B cell (primary cell): Measurements from ENCODE around the gene REC8. TPM values are rescaled to one million over a fixed set of nuclear protein-coding genes. Genes with fewer than 3 reads are reported as not detected.

Source experiments
- ATAC-seq: fragments of 200-7000 bp; cut with Tn5 transposase; one replicate; pipeline ENCODE4 v1.10.0; 2021; ENCODE audit warnings: low read depth, mild to moderate bottlenecking, moderate number of reproducible peaks, moderate library complexity
- CTCF ChIA-PET: fragments of 350-600 bp; sonication (Branson Sonifier 250); formaldehyde crosslinking; loops from one replicate; lab custom pipeline; 2021; ENCODE audit warnings: antibody characterized with exemption, inconsistent platforms; lab: Charles Lee
- POLR2A ChIA-PET: fragments of 350-600 bp; sonication (Branson Sonifier 250); formaldehyde crosslinking; loops from one replicate; lab custom pipeline; 2021; ENCODE audit warnings: antibody characterized with exemption; lab: Charles Lee
- DNase-seq: peaks from one replicate; pipeline ENCODE4 v3.0.0; 2013
- H2AFZ ChIP-seq: 2 replicates; pipeline ENCODE4 v1.6.1; 2012; ENCODE audit warnings: mild to moderate bottlenecking, low read depth, low read length; ENCODE audit not compliant: insufficient read depth, poor library complexity, severe bottlenecking
- H3K27ac ChIP-seq, 2 donors: 1 replicate in 1 of 2; 2 replicates in 1 of 2; pipeline ENCODE4 v1.5.1; 2012 to 2013; ENCODE audit warnings: low read length in 2 of 2, mild to moderate bottlenecking in 2 of 2, moderate library complexity in 1 of 2
- H3K27me3 ChIP-seq, 4 experiments: fragments of 200-600 bp in 1 of 4; sonication (generic) in 1 of 4; replicated peaks in 1 of 4; 1 replicate in 2 of 4; 2 replicates in 2 of 4; pipeline versions ENCODE4 v1.6.1 to v1.7.0; 2013 to 2016; ENCODE audit warnings: low read length in 3 of 4, mild to moderate bottlenecking in 2 of 4, mixed read lengths in 1 of 4, moderate library complexity in 1 of 4; ENCODE audit not compliant: insufficient read depth in 4 of 4, control insufficient read depth in 3 of 4; ENCODE audit errors: control extremely low read depth in 1 of 4
- H3K36me3 ChIP-seq, 2 experiments: replicated peaks in 1 of 2; 1 replicate in 1 of 2; 2 replicates in 1 of 2; pipeline versions ENCODE4 v1.6.1 to v1.7.1; 2013; ENCODE audit warnings: low read length in 1 of 2; ENCODE audit not compliant: insufficient read depth in 2 of 2, control insufficient read depth in 1 of 2; ENCODE audit errors: control extremely low read depth in 1 of 2, extremely low read depth in 1 of 2
- H3K4me1 ChIP-seq, 2 donors: fragments of 200-600 bp in 1 of 2; sonication (generic) in 1 of 2; 1 replicate in 1 of 2; 2 replicates in 1 of 2; pipeline versions ENCODE4 v1.5.1 to v1.6.1; 2013 to 2017; ENCODE audit warnings: low read length in 2 of 2; ENCODE audit not compliant: control insufficient read depth in 2 of 2, insufficient read depth in 2 of 2
- H3K4me2 ChIP-seq: replicated peaks from 2 replicates; pipeline ENCODE3; 2012; ENCODE audit warnings: mild to moderate bottlenecking, low read depth, low read length; ENCODE audit not compliant: poor library complexity, severe bottlenecking
- H3K4me3 ChIP-seq, 5 experiments: fragments of 200-600 bp in 1 of 5; sonication (generic) in 1 of 5; 1 replicate in 3 of 5; 2 replicates in 2 of 5; pipeline versions ENCODE4 v1.5.1 to v1.7.0; 2011 to 2016; ENCODE audit warnings: low read length in 4 of 5, mild to moderate bottlenecking in 4 of 5, low read depth in 2 of 5, control low read depth in 1 of 5, moderate library complexity in 1 of 5; ENCODE audit not compliant: insufficient read depth in 1 of 5; ENCODE audit errors: control extremely low read depth in 1 of 5, extremely low read depth in 1 of 5
- H3K79me2 ChIP-seq: fragments of 200-600 bp; sonication (generic); one replicate; pipeline ENCODE4 v1.6.0; 2016; ENCODE audit warnings: low read length; ENCODE audit not compliant: control insufficient read depth, insufficient read depth
- H3K9ac ChIP-seq: fragments of 200-600 bp; sonication (generic); 2 replicates; pipeline ENCODE4 v1.6.1; 2017; ENCODE audit warnings: mild to moderate bottlenecking, low read length, moderate library complexity
- H3K9me3 ChIP-seq, 3 donors: one replicate each; pipeline versions ENCODE4 v1.6.1 to v1.7.1; 2013; ENCODE audit warnings: low read length in 2 of 3; ENCODE audit not compliant: control insufficient read depth in 2 of 3, insufficient read depth in 1 of 3; ENCODE audit errors: control extremely low read depth in 1 of 3
- H4K20me1 ChIP-seq: 2 replicates; pipeline ENCODE4 v1.6.0; 2012; ENCODE audit warnings: mild to moderate bottlenecking, low read length; ENCODE audit not compliant: insufficient read depth, control insufficient read depth, poor library complexity, severe bottlenecking
- H3K27ac Mint-ChIP-seq: one replicate; pipeline ENCODE4 v1.8.0; 2021; ENCODE audit warnings: mixed read lengths
- H3K27me3 Mint-ChIP-seq: one replicate; pipeline ENCODE4 v1.8.0; 2021; ENCODE audit warnings: mixed read lengths
- H3K4me1 Mint-ChIP-seq: one replicate; pipeline ENCODE4 v1.8.0; 2021; ENCODE audit warnings: mixed read lengths
- H3K4me3 Mint-ChIP-seq: one replicate; pipeline ENCODE4 v1.8.0; 2021; ENCODE audit warnings: mixed read lengths
- H3K9me3 Mint-ChIP-seq: one replicate; pipeline ENCODE4 v1.8.0; 2022; ENCODE audit warnings: mixed read lengths; ENCODE audit not compliant: insufficient read depth
- CTCF ChIP-seq: fragments of 200-600 bp; IDR thresholded peaks from one replicate; pipeline ENCODE4 v1.8.0; 2022; ENCODE audit warnings: antibody characterized with exemption, mild to moderate bottlenecking
- EZH2 ChIP-seq: IDR thresholded peaks from 2 replicates; pipeline ENCODE4 v1.6.1; 2012; ENCODE audit warnings: borderline replicate concordance, low read depth, mild to moderate bottlenecking, moderate library complexity, low read length; ENCODE audit not compliant: insufficient read depth, poor library complexity, severe bottlenecking
- WGBS: methylation state at CpG from one replicate; pipeline ENCODE4 v1.1.5; 2013; ENCODE audit warnings: missing lambda C conversion rate; ENCODE audit not compliant: insufficient coverage; 5-methylcytosine and 5-hydroxymethylcytosine counted together
- intact Hi-C: fragments of 100-400 bp; cut with micrococcal nuclease; formaldehyde crosslinking; loops from one replicate; pipeline ENCODE4 v1.10.0; 2022
- polyA plus RNA-seq: library from polyadenylated mRNA; depleted of rRNA; stranded (reverse); fragments of >200 nt; gene quantifications from 2 replicates; pipeline ENCODE4 v1.2.3, GENCODE V29; 2012
- total RNA-seq, 2 donors: library from RNA; stranded (reverse); fragments of 120-200 nt in 1 of 2; gene quantifications; 1 replicate in 1 of 2; 2 replicates in 1 of 2; pipeline versions ENCODE4 v1.2.3 to v1.2.4, GENCODE V29; 2013 to 2022

REC8 gene
- total and polyA plus RNA-seq, 2 donors (not counting 1 experiment from before 2014, with no cell fraction given) = 34.0 to 62.1 TPM

GRCh38 chr14:24133735-24134134 is 38.1 kb upstream of the REC8 start:
- no peak overlapping the region for H3K27ac Mint-ChIP-seq
- no peak for ATAC-seq
- Histone ChIP-seq H2AFZ (no peak overlapping the region), H3K36me3 (peaks cover 0 to 17% of the 10 kb centered on the region in 2 experiments), H3K4me3 (no peak overlapping the region), H3K4me1 (peaks cover 28 to 29% of the 10 kb centered on the region in 2 donors), H3K27me3 (no peaks in the 10 kb centered on the region), H3K27ac (no peak overlapping the region), H3K9ac (no peak overlapping the region), H3K4me2 (no peak overlapping the region), H3K79me2 (peaks cover 35% of the 10 kb centered on the region), H4K20me1 (peaks cover 11% of the 10 kb centered on the region), H3K9me3 (no peaks in the 10 kb centered on the region)
- TF ChIP-seq EZH2 = no peak
- no peak for TF ChIP-seq CTCF
- intact Hi-C loops = no loop called here
- H3K4me3 Mint-ChIP-seq = no peak overlapping the region
- DNase-seq = no peak
- no peaks in the 10 kb centered on the region for H3K9me3 Mint-ChIP-seq
- CTCF ChIA-PET = interaction anchor here (0.7 to 3.0 kb wide), 5 partner anchors 17 to 28 kb away, joined by 3 to 12 read pairs (median 6); partner anchors contain the start of genes IRF9 and NRL
- peaks cover 37% of the 10 kb centered on the region for H3K4me1 Mint-ChIP-seq
- POLR2A ChIA-PET = interaction anchor here (1.3 kb wide), 2 partner anchors 18 to 20 kb away, joined by 3 to 10 read pairs; no protein-coding TSS in a partner anchor
- WGBS = no CpG with 5 or more reads among the region's 1 CpG
- H3K27me3 Mint-ChIP-seq = no peaks in the 10 kb centered on the region

- intact Hi-C loops = no loop called here
- Mint-ChIP-seq H3K27ac (peak overlapping the region; percentile 94), H3K9me3 (no peaks in the 10 kb centered on the region), H3K27me3 (no peaks in the 10 kb centered on the region), H3K4me1 (peaks cover 52% of the 10 kb centered on the region), H3K4me3 (peak overlapping the region; percentile 91)
- ChIA-PET POLR2A (interaction anchor here (0.5 to 3.3 kb wide), 17 partner anchors 11 to 295 kb away, joined by 3 to 49 read pairs (median 4); partner anchors contain the start of genes CHMP4A, DCAF11, IPO4 and IRF9), CTCF (interaction anchor here (1.0 to 4.6 kb wide), 10 partner anchors 8 to 198 kb away, joined by 3 to 43 read pairs (median 6); partner anchors contain the start of genes DCAF11, IRF9, MDP1 and NRL)
- 5% methylated on average over 9 of the region's 9 CpGs for WGBS
- H3K9me3 ChIP-seq = no peaks in the 10 kb centered on the region
- ATAC-seq (no peak), DNase-seq (no peak)
- no peaks in the 10 kb centered on the region for H3K27me3 ChIP-seq
- H4K20me1 ChIP-seq = peaks cover 11% of the 10 kb centered on the region
- H2AFZ ChIP-seq = peak overlapping the region; percentile 96
- H3K9ac ChIP-seq = peak overlapping the region; percentile 97
- H3K36me3 ChIP-seq = peaks cover 0 to 27% of the 10 kb centered on the region in 2 experiments
- peak overlapping the region; percentile 90 for H3K4me2 ChIP-seq
- peak overlapping the region in 4 of 5 experiments; percentile 65 to 96 (median 80) for H3K4me3 ChIP-seq
- TF ChIP-seq CTCF = no peak
- TF ChIP-seq EZH2 = no peak
- H3K4me1 ChIP-seq = peaks cover 29 to 39% of the 10 kb centered on the region in 2 donors
- H3K79me2 ChIP-seq = peaks cover 46% of the 10 kb centered on the region
- H3K27ac ChIP-seq = peak overlapping the region; percentile 37 to 97
Observed at GRCh38 chr14:24135584-24135833, 36.4 kb upstream of the REC8 start.
